Fibroblast of villous mesenchyme (primary cell): ENCODE data around the gene RASAL2. TPM values are rescaled to one million over a fixed set of nuclear protein-coding genes. Genes with fewer than 3 reads are reported as not detected.

ENCODE experiments used
- DNase-seq: peaks from one replicate; pipeline ENCODE4 v3.0.0-alpha.2; 2010; ENCODE audit warnings: low read depth
- H3K4me3 ChIP-seq: 2 replicates; pipeline ENCODE4 v1.5.1; 2011; ENCODE audit warnings: low read depth, mild to moderate bottlenecking, low read length
- total RNA-seq: library from RNA; depleted of rRNA; stranded (reverse); fragments of >200 nt; gene quantifications from 2 replicates; pipeline ENCODE4 v1.2.3, GENCODE V29; 2012
- TF ChIP-seq, protein P1 (sequence below): IDR thresholded peaks from 2 replicates; pipeline ENCODE4 v1.5.1; 2012; ENCODE audit warnings: low read depth, mild to moderate bottlenecking, low read length; ENCODE audit not compliant: insufficient read depth

RASAL2 gene
- total RNA-seq, 1 donor: 40.6 TPM

- H3K4me3 ChIP-seq: no peak overlapping the region
- DNase-seq: no peak
- TF ChIP-seq, protein P1, sequence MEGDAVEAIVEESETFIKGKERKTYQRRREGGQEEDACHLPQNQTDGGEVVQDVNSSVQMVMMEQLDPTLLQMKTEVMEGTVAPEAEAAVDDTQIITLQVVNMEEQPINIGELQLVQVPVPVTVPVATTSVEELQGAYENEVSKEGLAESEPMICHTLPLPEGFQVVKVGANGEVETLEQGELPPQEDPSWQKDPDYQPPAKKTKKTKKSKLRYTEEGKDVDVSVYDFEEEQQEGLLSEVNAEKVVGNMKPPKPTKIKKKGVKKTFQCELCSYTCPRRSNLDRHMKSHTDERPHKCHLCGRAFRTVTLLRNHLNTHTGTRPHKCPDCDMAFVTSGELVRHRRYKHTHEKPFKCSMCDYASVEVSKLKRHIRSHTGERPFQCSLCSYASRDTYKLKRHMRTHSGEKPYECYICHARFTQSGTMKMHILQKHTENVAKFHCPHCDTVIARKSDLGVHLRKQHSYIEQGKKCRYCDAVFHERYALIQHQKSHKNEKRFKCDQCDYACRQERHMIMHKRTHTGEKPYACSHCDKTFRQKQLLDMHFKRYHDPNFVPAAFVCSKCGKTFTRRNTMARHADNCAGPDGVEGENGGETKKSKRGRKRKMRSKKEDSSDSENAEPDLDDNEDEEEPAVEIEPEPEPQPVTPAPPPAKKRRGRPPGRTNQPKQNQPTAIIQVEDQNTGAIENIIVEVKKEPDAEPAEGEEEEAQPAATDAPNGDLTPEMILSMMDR: no peak
Measured at GRCh38 chr1:178174539-178174938, 80.6 kb downstream of the RASAL2 start.

GRCh38 chr1:178180405-178180804 lies 86.5 kb downstream of the RASAL2 start:
- no peak overlapping the region for H3K4me3 ChIP-seq
- TF ChIP-seq, protein P1: no peak
- DNase-seq: no peak

DNA sequence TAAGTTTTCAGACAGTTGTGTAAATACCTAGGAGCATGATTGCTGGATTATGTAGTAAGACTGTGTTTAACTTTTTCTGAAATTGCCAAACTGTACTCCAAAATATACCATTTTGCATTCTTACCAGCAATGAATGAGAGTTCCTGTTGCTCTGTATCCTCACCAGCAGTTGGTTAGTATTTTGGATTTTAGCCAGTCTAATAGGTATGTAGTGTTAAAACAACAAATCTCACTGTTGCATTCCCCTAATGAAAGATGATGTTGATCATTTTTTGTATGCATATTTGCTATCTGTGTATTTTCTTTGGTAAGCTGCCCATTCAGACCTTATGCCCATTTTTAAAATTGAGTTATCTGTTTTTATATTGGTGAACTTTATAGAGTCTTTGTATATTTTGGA lies 89.9 kb downstream of the RASAL2 start:
- TF ChIP-seq, protein P1: no peak
- no peak for DNase-seq
- no peak overlapping the region for H3K4me3 ChIP-seq

DNA sequence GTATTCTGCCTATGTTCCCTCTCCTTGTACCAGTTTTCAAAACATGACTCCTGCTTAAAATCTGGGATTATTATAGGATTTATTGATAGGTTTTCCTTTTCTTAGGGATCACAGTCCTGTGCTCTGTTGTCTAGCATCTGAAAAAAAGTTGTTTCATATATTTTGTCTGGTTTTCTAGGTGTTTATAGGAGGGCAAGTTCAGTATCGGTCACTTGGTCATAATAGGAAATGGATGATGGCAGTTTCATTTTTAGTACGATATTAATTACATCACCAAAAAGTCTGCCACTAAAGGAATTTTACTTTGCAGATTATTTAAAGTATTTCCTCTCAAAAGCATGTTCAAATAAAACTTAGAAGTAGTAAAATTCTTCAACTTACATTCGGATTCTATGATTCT lies 94.4 kb downstream of the RASAL2 start:
- TF ChIP-seq, protein P1: no peak
- no peak overlapping the region for H3K4me3 ChIP-seq
- no peak for DNase-seq

DNA sequence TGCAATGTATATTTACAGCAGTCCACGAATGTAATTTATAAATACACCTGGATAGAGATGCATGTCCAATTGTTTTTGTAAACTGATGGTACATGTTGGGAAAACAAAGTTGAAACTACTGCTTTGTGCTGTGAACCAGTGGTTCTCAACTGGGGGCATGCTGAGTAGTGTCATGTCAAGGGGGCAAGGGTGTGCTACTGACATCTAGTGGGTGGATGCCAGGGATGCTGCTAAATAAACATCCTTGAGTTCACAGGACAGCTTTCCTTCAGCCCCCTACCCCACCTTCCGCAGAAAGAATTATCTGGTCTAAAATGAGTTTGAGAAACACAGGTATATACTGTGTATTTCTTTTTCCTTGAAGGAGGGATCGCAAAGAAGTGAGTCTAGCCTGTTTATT lies 95.9 kb downstream of the RASAL2 start:
- no peak overlapping the region for H3K4me3 ChIP-seq
- peak; percentile 36 for DNase-seq
- TF ChIP-seq, protein P1: peak; percentile 56

GRCh38 chr1:178190881-178191280 lies 97.0 kb downstream of the RASAL2 start:
- TF ChIP-seq, protein P1: no peak
- no peak for DNase-seq

GRCh38 chr1:178192686-178193085 lies 98.8 kb downstream of the RASAL2 start:
- no peak overlapping the region for H3K4me3 ChIP-seq
- DNase-seq: peak; percentile 37
- TF ChIP-seq, protein P1: no peak

More at GRCh38 chr1:178190881-178191280, 97.0 kb downstream of the RASAL2 start:
- no peak overlapping the region for H3K4me3 ChIP-seq
